Neural cell (in vitro differentiated cells): ENCODE measurements around the gene ACVR1. TPM values are rescaled to one million over a fixed set of nuclear protein-coding genes. Genes with fewer than 3 reads are reported as not detected.

Experiments used
- H2AFZ ChIP-seq: fragments of 200-600, 300-800 bp; sonication (generic), shearing (Covaris generic); 2 replicates; pipeline ENCODE4 v1.6.0; 2014; ENCODE audit warnings: low read depth, mild to moderate bottlenecking, antibody characterized with exemption, low read length, moderate library complexity
- H3F3A ChIP-seq: fragments of 200-600 bp; shearing (Covaris generic); 2 replicates; pipeline ENCODE4 v1.6.1; 2016; ENCODE audit warnings: mild to moderate bottlenecking, moderate library complexity, mixed read lengths, antibody characterized with exemption, low read length; ENCODE audit not compliant: insufficient read depth, poor library complexity, severe bottlenecking
- H3K27ac ChIP-seq: fragments of 200-600, 300-800 bp; sonication (generic), shearing (Covaris generic); 2 replicates; pipeline ENCODE4 v1.5.1; 2014; ENCODE audit warnings: mild to moderate bottlenecking, low read length, moderate library complexity
- H3K27me3 ChIP-seq: fragments of 300-800, 200-600 bp; sonication (generic), shearing (Covaris generic); 2 replicates; pipeline ENCODE4 v1.6.0; 2014; ENCODE audit warnings: mild to moderate bottlenecking, low read depth, low read length, moderate library complexity; ENCODE audit not compliant: insufficient read depth
- H3K36me3 ChIP-seq: fragments of 300-800, 200-600 bp; sonication (generic), shearing (Covaris generic); 2 replicates; pipeline ENCODE4 v1.5.1; 2014; ENCODE audit warnings: mild to moderate bottlenecking, antibody characterized with exemption, low read length, moderate library complexity; ENCODE audit not compliant: insufficient read depth
- H3K4me2 ChIP-seq: fragments of 300-800, 200-600 bp; sonication (generic), shearing (Covaris generic); 2 replicates; pipeline ENCODE4 v1.6.0; 2014; ENCODE audit warnings: mild to moderate bottlenecking, low read length
- H3K4me3 ChIP-seq: fragments of 300-800, 200-600 bp; sonication (generic), shearing (Covaris generic); 2 replicates; pipeline ENCODE4 v1.5.1; 2014; ENCODE audit warnings: mild to moderate bottlenecking, low read length, moderate library complexity
- H3K79me2 ChIP-seq: fragments of 200-600 bp; shearing (Covaris generic); replicated peaks from 2 replicates; pipeline ENCODE4 v1.6.0; 2014; ENCODE audit warnings: mild to moderate bottlenecking, low read length, moderate library complexity; ENCODE audit not compliant: insufficient read depth
- H3K9ac ChIP-seq: fragments of 300-800, 200-600 bp; sonication (generic), shearing (Covaris generic); 2 replicates; pipeline ENCODE4 v1.6.1; 2016; ENCODE audit warnings: mild to moderate bottlenecking, low read length, mixed read lengths
- H3K9me2 ChIP-seq: fragments of 200-600 bp; shearing (Covaris generic); 2 replicates; pipeline ENCODE4 v1.6.1; 2016; ENCODE audit warnings: mild to moderate bottlenecking, low read length, mixed read lengths; ENCODE audit not compliant: insufficient read depth
- H3K9me3 ChIP-seq: fragments of 200-600, 300-800 bp; sonication (generic), shearing (Covaris generic); 2 replicates; pipeline ENCODE4 v1.6.1; 2016; ENCODE audit warnings: mild to moderate bottlenecking, mixed run types, low read length, moderate library complexity, mixed read lengths
- H4K20me1 ChIP-seq: fragments of 200-600 bp; shearing (Covaris generic); 2 replicates; pipeline ENCODE4 v1.6.1; 2016; ENCODE audit warnings: mild to moderate bottlenecking, mixed run types; ENCODE audit not compliant: insufficient read depth
- CTCF ChIP-seq: fragments of 450-650 bp; IDR thresholded peaks from 2 replicates; pipeline ENCODE4 v1.5.1; 2014; ENCODE audit warnings: antibody characterized with exemption, mild to moderate bottlenecking, moderate library complexity; ENCODE audit not compliant: poor library complexity, severe bottlenecking
- EP300 ChIP-seq: fragments of 450-650 bp; conservative IDR thresholded peaks from 2 replicates; pipeline ENCODE4 v1.6.1; 2014; ENCODE audit warnings: antibody characterized with exemption, mild to moderate bottlenecking, moderate library complexity; ENCODE audit not compliant: poor library complexity, severe bottlenecking
- EZH2 ChIP-seq: fragments of 200-600, 300-800 bp; shearing (Covaris generic), sonication (generic); IDR thresholded peaks from 2 replicates; pipeline ENCODE4 v1.6.1; 2014; ENCODE audit warnings: antibody characterized with exemption, low read length, borderline replicate concordance, mild to moderate bottlenecking; ENCODE audit not compliant: insufficient read depth, poor library complexity, severe bottlenecking
- MXI1 ChIP-seq: fragments of 450-650 bp; conservative IDR thresholded peaks from 2 replicates; pipeline ENCODE4 v1.6.1; 2014; ENCODE audit warnings: antibody characterized with exemption, mild to moderate bottlenecking; ENCODE audit not compliant: poor library complexity, severe bottlenecking
- POLR2AphosphoS5 ChIP-seq: IDR thresholded peaks from 2 replicates; pipeline ENCODE4 v1.6.1; 2012
- RAD21 ChIP-seq: fragments of 450-650 bp; conservative IDR thresholded peaks from 2 replicates; pipeline ENCODE4 v1.6.1; 2014; ENCODE audit warnings: antibody characterized with exemption, mild to moderate bottlenecking, moderate library complexity
- REST ChIP-seq: IDR thresholded peaks from 2 replicates; pipeline ENCODE4 v1.6.1; 2012; ENCODE audit warnings: borderline replicate concordance
- SMC3 ChIP-seq: fragments of 450-650 bp; conservative IDR thresholded peaks from 2 replicates; pipeline ENCODE4 v1.6.1; 2014; ENCODE audit warnings: antibody characterized with exemption, mild to moderate bottlenecking, moderate library complexity; ENCODE audit not compliant: poor library complexity
- TAF1 ChIP-seq: IDR thresholded peaks from 2 replicates; pipeline ENCODE4 v1.6.1; 2012; ENCODE audit warnings: low read depth
- polyA plus RNA-seq: library from polyadenylated mRNA; depleted of rRNA; stranded (reverse); fragments of >200 nt; gene quantifications from 2 replicates; pipeline ENCODE4 v1.2.3, GENCODE V29; 2014

The ACVR1 gene
- polyA plus RNA-seq, 1 donor from 2014 or later, result 4.0 TPM

- Histone ChIP-seq H3K27me3 (no peaks in the 10 kb centered on the region), H3K4me2 (no peak overlapping the region), H3K9me2 (no peaks in the 10 kb centered on the region), H3F3A (no peaks in the 10 kb centered on the region), H3K4me3 (no peak overlapping the region), H2AFZ (no peak overlapping the region), H3K79me2 (no peaks in the 10 kb centered on the region), H3K27ac (no peak overlapping the region), H3K9me3 (peaks cover 4% of the 10 kb centered on the region), H3K36me3 (no peaks in the 10 kb centered on the region), H4K20me1 (no peaks in the 10 kb centered on the region), H3K9ac (no peak overlapping the region)
- no peak for TF ChIP-seq TAF1
- no peak for TF ChIP-seq EZH2
- no peak for TF ChIP-seq CTCF
- TF ChIP-seq POLR2AphosphoS5, result no peak
- no peak for TF ChIP-seq SMC3
- no peak for TF ChIP-seq EP300
- TF ChIP-seq REST, result no peak
- no peak for TF ChIP-seq MXI1
- TF ChIP-seq RAD21, result no peak
Measured at GRCh38 chr2:157691695-157692094, 184.4 kb downstream of the ACVR1 start.

GRCh38 chr2:157691131-157691530 is 185.0 kb downstream of the ACVR1 start:
- TF ChIP-seq SMC3, result no peak
- TF ChIP-seq TAF1, result no peak
- no peak for TF ChIP-seq RAD21
- no peak for TF ChIP-seq CTCF
- no peak for TF ChIP-seq EP300
- TF ChIP-seq REST, result no peak
- TF ChIP-seq MXI1, result no peak
- no peak for TF ChIP-seq POLR2AphosphoS5
- no peak for TF ChIP-seq EZH2
- no peak overlapping the region for H3K27ac ChIP-seq

More at GRCh38 chr2:157691131-157691530, 185.0 kb downstream of the ACVR1 start:
- no peaks in the 10 kb centered on the region for H3F3A ChIP-seq
- no peak overlapping the region for H2AFZ ChIP-seq
- no peak overlapping the region for H3K4me3 ChIP-seq
- H4K20me1 ChIP-seq, result no peaks in the 10 kb centered on the region
- H3K9me2 ChIP-seq, result no peaks in the 10 kb centered on the region
- no peak overlapping the region for H3K9ac ChIP-seq
- H3K79me2 ChIP-seq, result no peaks in the 10 kb centered on the region
- no peaks in the 10 kb centered on the region for H3K27me3 ChIP-seq
- peaks cover 4% of the 10 kb centered on the region for H3K9me3 ChIP-seq
- H3K4me2 ChIP-seq, result no peak overlapping the region
- H3K36me3 ChIP-seq, result no peaks in the 10 kb centered on the region
